ENCODE data around the gene MRPS31. TPM values are rescaled to one million over a fixed set of nuclear protein-coding genes. Genes with fewer than 3 reads are reported as not detected.
"Not testable (repeated sequence)": the region's sequence is repeated elsewhere in the genome, so short reads cannot be mapped to it uniquely, and the experiment has no call there.

The MRPS31 gene
- total RNA-seq, 1 donor from 2014 or later = 18.1 TPM

- peak; percentile 73 for DNase-seq (ENCODE audit: low spot score)
Observed at GRCh38 chr13:40789275-40790153, 18.5 kb upstream of the MRPS31 start, which contains the start of gene SLC25A15. SLC25A15 (plus strand) TSS chr13:40789611; CDS start chr13:40793227, 3,616 bp downstream.

GRCh38 chr13:40788540-40789274 is 17.7 kb upstream of the MRPS31 start:
- not testable (repeated sequence) for DNase-seq (ENCODE audit: low spot score)

GRCh38 chr13:40787062-40787461 is 16.1 kb upstream of the MRPS31 start:
- no peak for DNase-seq (ENCODE audit: low spot score)

GRCh38 chr13:40786568-40786996 is 15.6 kb upstream of the MRPS31 start:
- no peak for DNase-seq (ENCODE audit: low spot score)

GRCh38 chr13:40784540-40784939 is 13.6 kb upstream of the MRPS31 start:
- no peak for DNase-seq (ENCODE audit: low spot score)

- not testable (repeated sequence) for DNase-seq (ENCODE audit: low spot score)
Observed at GRCh38 chr13:40782971-40783370, 12.0 kb upstream of the MRPS31 start.

- DNase-seq (ENCODE audit: low spot score) = no peak
Observed at GRCh38 chr13:40781717-40782116, 10.7 kb upstream of the MRPS31 start.

- no peak for DNase-seq (ENCODE audit: low spot score)
Observed at GRCh38 chr13:40780822-40781401, 9.9 kb upstream of the MRPS31 start.

GRCh38 chr13:40779796-40780285 is 8.9 kb upstream of the MRPS31 start:
- DNase-seq (ENCODE audit: low spot score) = no peak

GRCh38 chr13:40779049-40779448 is 8.1 kb upstream of the MRPS31 start:
- no peak for DNase-seq (ENCODE audit: low spot score)

GRCh38 chr13:40777809-40778175 is 6.8 kb upstream of the MRPS31 start:
- DNase-seq (ENCODE audit: low spot score) = no peak

- DNase-seq (ENCODE audit: low spot score) = peak; percentile 42
Observed at GRCh38 chr13:40777166-40777808, 6.3 kb upstream of the MRPS31 start.

- peak; percentile 32 for DNase-seq (ENCODE audit: low spot score)
Observed at GRCh38 chr13:40776681-40777165, 5.7 kb upstream of the MRPS31 start.

- DNase-seq (ENCODE audit: low spot score) = no peak
Observed at GRCh38 chr13:40776232-40776631, 5.2 kb upstream of the MRPS31 start.

GRCh38 chr13:40774672-40775071 is 3.7 kb upstream of the MRPS31 start:
- no peak for DNase-seq (ENCODE audit: low spot score)

GRCh38 chr13:40772765-40773473 is 1.9 kb upstream of the MRPS31 start:
- DNase-seq (ENCODE audit: low spot score) = no peak

GRCh38 chr13:40770609-40770933 is 419 bp downstream of the MRPS31 start:
- DNase-seq (ENCODE audit: low spot score) = no peak

GRCh38 chr13:40769970-40770369 is 1.0 kb downstream of the MRPS31 start:
- DNase-seq (ENCODE audit: low spot score) = no peak

GRCh38 chr13:40765602-40766001 is 5.4 kb downstream of the MRPS31 start:
- no peak for DNase-seq (ENCODE audit: low spot score)

GRCh38 chr13:40764587-40765403 is 6.2 kb downstream of the MRPS31 start:
- peak; percentile 67 for DNase-seq (ENCODE audit: low spot score)

Measured in mucosa of gallbladder (tissue), 1 donor.